ENCODE results near the gene NUAK2.

The NUAK2 gene

GRCh38 chr1:205369701-205370123, 48.2 kb upstream of the NUAK2 start (continued):
- TF ChIP-seq ZBTB44 (tag by site-specific recombination; IDR thresholded peaks at IDR 0.05) = no peak
- no peak for TF ChIP-seq ZNF202 (tag by site-specific recombination; IDR thresholded peaks at IDR 0.05; ENCODE audit: borderline replicate concordance)
- no peak for TF ChIP-seq PRDM4 (tag by site-specific recombination; IDR thresholded peaks at IDR 0.05)
- TF ChIP-seq ZNF132 (tag by site-specific recombination; IDR thresholded peaks at IDR 0.05; ENCODE audit: borderline replicate concordance) = no peak
- no peak for TF ChIP-seq ZNF785 (tag by site-specific recombination; IDR thresholded peaks at IDR 0.05)

- no peak overlapping the region for H3K27ac ChIP-seq (ENCODE audit: extremely low read depth, low read depth, low read length)
- TF ChIP-seq ZNF518A (tag by site-specific recombination; conservative IDR thresholded peaks at IDR 0.05; ENCODE audit: low read depth) (0 out of 2 replicates have a peak, but pooled peaks have one; percentile 37), GFI1B (tag by site-specific recombination; IDR thresholded peaks at IDR 0.05) (no peak), ATF2 (tag by site-specific recombination; IDR thresholded peaks at IDR 0.05; ENCODE audit: low read depth) (no peak), ZBTB8A (tag by site-specific recombination; IDR thresholded peaks at IDR 0.05) (0 out of 2 replicates have a peak, but pooled peaks have one; percentile 14), ZNF394 (tag by site-specific recombination; IDR thresholded peaks at IDR 0.05; ENCODE audit: borderline replicate concordance) (peak; percentile 67; the same call in 1 of the 2 replicates)
- CTCF ChIA-PET = interaction anchor here (4.7 kb wide), 1 partner anchor 13 kb away, joined by 30 read pairs; the partner anchor contains the start of gene KLHDC8A
- H3K9me3 ChIP-seq (ENCODE audit: control insufficient read depth, insufficient read depth, low read depth, low read length) = no peaks in the 10 kb centered on the region
- no peak overlapping the region for H3K4me3 ChIP-seq (ENCODE audit: low read depth, low read length)
- POLR2A ChIA-PET = no interaction called here
- peaks cover 9% of the 10 kb centered on the region for H3K4me1 ChIP-seq (ENCODE audit: control insufficient read depth, insufficient read depth, low read length)
- no peaks in the 10 kb centered on the region for H3K36me3 ChIP-seq (ENCODE audit: control insufficient read depth in 2 of 2, insufficient read depth in 1 of 2, low read length in 2 of 2)
Observed at GRCh38 chr1:205368478-205368877, 46.9 kb upstream of the NUAK2 start.

- Histone ChIP-seq H3K4me3 (ENCODE audit: low read depth, low read length) (no peak overlapping the region), H3K36me3 (ENCODE audit: control insufficient read depth in 2 of 2, insufficient read depth in 1 of 2, low read length in 2 of 2) (no peaks in the 10 kb centered on the region), H3K27ac (ENCODE audit: extremely low read depth, low read depth, low read length) (no peak overlapping the region), H3K9me3 (ENCODE audit: control insufficient read depth, insufficient read depth, low read depth, low read length) (no peaks in the 10 kb centered on the region), H3K4me1 (ENCODE audit: control insufficient read depth, insufficient read depth, low read length) (no peaks in the 10 kb centered on the region)
- TF ChIP-seq ZNF335 (tag by site-specific recombination; conservative IDR thresholded peaks at IDR 0.05) = 0 out of 2 replicates have a peak, but pooled peaks have one; percentile 12
- no peak for TF ChIP-seq ZNF19 (tag by site-specific recombination; IDR thresholded peaks at IDR 0.05; ENCODE audit: low read depth)
- no peak for TF ChIP-seq ZNF404 (tag by site-specific recombination; IDR thresholded peaks at IDR 0.05)
- TF ChIP-seq GLIS1 (tag by site-specific recombination; IDR thresholded peaks at IDR 0.05) = peak; percentile 75
- TF ChIP-seq ZNF571 (tag by site-specific recombination; IDR thresholded peaks at IDR 0.05) = no peak
- no peak for TF ChIP-seq REPIN1 (tag by site-specific recombination; IDR thresholded peaks at IDR 0.05; ENCODE audit: low read depth)
- peak; percentile 91 for TF ChIP-seq ZBTB17 (tag by site-specific recombination; IDR thresholded peaks at IDR 0.05)
- no peak for TF ChIP-seq GLI2 (tag by site-specific recombination; IDR thresholded peaks at IDR 0.05; ENCODE audit: borderline replicate concordance, low read depth)
- TF ChIP-seq ZNF184 (tag by site-specific recombination; IDR thresholded peaks at IDR 0.05) = no peak
- CTCF ChIA-PET = interaction anchor here (0.7 to 4.7 kb wide), 7 partner anchors 10 to 122 kb away, joined by 3 to 30 read pairs (median 3); partner anchors contain the start of gene KLHDC8A
- POLR2A ChIA-PET = interaction anchor here (1.0 kb wide), 2 partner anchors 12 to 95 kb away, joined by 3 to 4 read pairs; no protein-coding TSS in a partner anchor
Observed at GRCh38 chr1:205365945-205366463, 44.5 kb upstream of the NUAK2 start.
